Left renal pelvis (tissue), 4 donors: ENCODE data around the gene SPSB1. TPM values are rescaled to one million over a fixed set of nuclear protein-coding genes. Genes with fewer than 3 reads are reported as not detected.

Experiments used
- DNase-seq, 4 donors: peaks; one replicate each; pipeline ENCODE4 v3.0.0-alpha.2; 2013; ENCODE audit warnings: low read depth in 4 of 4, low spot score in 3 of 4
- polyA plus RNA-seq, 4 donors: library from polyadenylated mRNA; unstranded; fragments of 120-200 nt; gene quantifications; one replicate each; pipeline ENCODE4 v1.2.1, GENCODE V29; 2013; ENCODE audit not compliant: insufficient read length in 4 of 4

The SPSB1 gene
- polyA plus RNA-seq, 4 donors = 11.3 to 19.9 (median 12.1) TPM

GRCh38 chr1:9413071-9413876 is 120.6 kb downstream of the SPSB1 start:
- no peak for DNase-seq

DNA sequence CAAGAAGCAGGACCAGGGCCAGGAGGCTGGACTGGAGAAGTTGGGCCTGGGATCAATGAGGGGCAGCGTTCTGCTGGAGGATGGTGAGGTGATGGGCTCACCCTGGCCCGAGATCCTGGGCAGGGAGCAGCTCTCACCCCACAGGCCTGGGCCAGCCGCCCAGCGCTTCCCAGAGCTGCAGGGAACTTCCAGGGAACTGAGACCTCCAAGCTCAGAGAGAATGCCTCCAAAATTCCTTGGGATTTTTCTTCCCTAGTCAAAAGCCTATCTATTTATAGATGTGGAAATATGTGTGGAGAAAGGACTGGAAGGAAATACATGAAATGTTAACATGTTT is 121.2 kb downstream of the SPSB1 start:
- DNase-seq = no peak

- no peak for DNase-seq
Measured at GRCh38 chr1:9416506-9416905, 123.8 kb downstream of the SPSB1 start.

GRCh38 chr1:9416918-9417500 is 124.3 kb downstream of the SPSB1 start:
- DNase-seq = no peak

DNA sequence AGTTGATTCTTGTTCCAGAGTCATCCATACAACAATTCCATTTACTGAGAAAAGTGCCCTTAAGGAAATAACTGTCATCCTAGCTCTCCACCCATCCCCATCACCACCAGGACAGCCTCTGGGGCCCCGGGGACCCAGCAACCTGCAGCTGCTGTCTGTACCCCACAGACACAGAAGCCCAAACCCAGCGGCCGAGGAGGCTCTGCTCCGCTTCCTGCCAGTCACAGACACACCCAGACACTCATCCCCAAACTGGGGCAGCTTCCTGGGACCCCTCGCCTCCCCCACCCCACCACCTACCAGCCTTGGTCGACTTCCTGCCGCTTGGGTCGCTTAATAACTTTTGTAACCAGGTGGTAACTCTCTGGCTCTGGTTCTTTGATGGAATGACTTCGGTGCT is 125.0 kb downstream of the SPSB1 start:
- DNase-seq = no peak

DNA sequence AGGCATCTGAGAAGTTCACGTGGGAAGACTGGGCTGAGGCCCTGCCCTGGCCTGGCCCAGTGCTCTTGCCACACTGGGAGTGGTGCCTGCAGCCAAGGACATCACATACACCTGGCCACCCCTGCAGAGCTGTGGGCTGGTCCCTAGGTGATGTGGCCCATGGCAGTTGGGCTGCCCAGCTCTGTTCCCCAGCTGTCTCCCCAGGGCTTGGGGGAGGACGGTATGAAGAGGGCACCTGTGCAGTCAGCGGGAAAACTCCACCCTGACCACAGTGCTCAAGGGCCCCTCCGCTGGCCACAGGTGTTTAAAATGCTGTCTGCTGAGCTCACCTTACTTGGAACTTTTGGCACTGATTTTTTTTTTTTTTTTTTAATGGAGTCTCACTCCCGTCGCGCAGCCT is 126.2 kb downstream of the SPSB1 start:
- no peak for DNase-seq

Other genes starting within 250 kb of the SPSB1 start
- gene SLC2A5, start 223.3 kb upstream of the SPSB1 start, polyA plus RNA-seq = 1 to 10 TPM in 1 of 4 donors, under 1 TPM in 3; 0.39 to 1.3 (median 0.64) TPM
- gene GPR157, start 163.8 kb upstream of the SPSB1 start, polyA plus RNA-seq = 1 to 10 TPM in 3 of 4 donors, under 1 TPM in 1; 0.81 to 2.4 (median 1.7) TPM
- gene H6PD, start 58.1 kb upstream of the SPSB1 start, polyA plus RNA-seq = 10 to 100 TPM; 35.6 to 57.0 (median 39.9) TPM
- 1 to 10 TPM; 2.9 to 4.6 (median 4.3) TPM for gene SLC25A33, start 246.6 kb downstream of the SPSB1 start, polyA plus RNA-seq